CD4-positive, alpha-beta T cell (primary cell): ENCODE results near the gene NPAS3. TPM values are rescaled to one million over a fixed set of nuclear protein-coding genes. Genes with fewer than 3 reads are reported as not detected.

Experiments
- ATAC-seq: fragments of 200-7000 bp; cut with Tn5 transposase; one replicate; pipeline ENCODE4 v1.10.0; 2022; ENCODE audit warnings: mild to moderate bottlenecking; ENCODE audit not compliant: poor library complexity
- CTCF ChIA-PET: fragments of 350-600 bp; sonication (Branson Sonifier 250); formaldehyde crosslinking; loops from one replicate; lab custom pipeline; 2021; ENCODE audit warnings: antibody characterized with exemption, inconsistent platforms; lab: Charles Lee
- POLR2A ChIA-PET: fragments of 350-600 bp; sonication (Branson Sonifier 250); formaldehyde crosslinking; loops from one replicate; lab custom pipeline; 2021; ENCODE audit warnings: antibody characterized with exemption, inconsistent platforms; lab: Charles Lee
- DNase-seq, 14 experiments: peaks; one replicate each; pipeline ENCODE4 v3.0.0-alpha.2; 2013 to 2020; ENCODE audit warnings: mixed read lengths in 2 of 14
- H3K27ac ChIP-seq, 2 donors: one replicate each; pipeline versions ENCODE4 v1.5.1 to v1.7.0; 2013; ENCODE audit warnings: low read length in 2 of 2, low read depth in 1 of 2, mild to moderate bottlenecking in 1 of 2
- H3K27me3 ChIP-seq, 2 experiments: 1 replicate in 1 of 2; 2 replicates in 1 of 2; pipeline versions ENCODE4 v1.6.1 to v1.7.0; 2013; ENCODE audit warnings: low read length in 2 of 2, control low read depth in 1 of 2, mild to moderate bottlenecking in 1 of 2, moderate library complexity in 1 of 2; ENCODE audit not compliant: insufficient read depth in 2 of 2, control insufficient read depth in 1 of 2
- H3K36me3 ChIP-seq: one replicate; pipeline ENCODE4 v1.6.1; 2013; ENCODE audit warnings: low read length, control low read depth; ENCODE audit not compliant: insufficient read depth
- H3K4me1 ChIP-seq: one replicate; pipeline ENCODE4 v1.6.1; 2013; ENCODE audit warnings: low read length, control low read depth; ENCODE audit not compliant: insufficient read depth
- H3K4me3 ChIP-seq: one replicate; pipeline ENCODE4 v1.5.1; 2013; ENCODE audit warnings: mild to moderate bottlenecking, low read length, moderate library complexity
- H3K9me3 ChIP-seq, 2 experiments: 1 replicate in 1 of 2; 2 replicates in 1 of 2; pipeline versions ENCODE4 v1.6.1 to v1.7.0; 2013; ENCODE audit warnings: low read length in 2 of 2, mild to moderate bottlenecking in 2 of 2, control low read depth in 1 of 2, moderate library complexity in 1 of 2; ENCODE audit not compliant: control insufficient read depth in 1 of 2, insufficient read depth in 1 of 2
- H3K27ac Mint-ChIP-seq: one replicate; pipeline ENCODE4 v1.8.0; 2020; ENCODE audit warnings: mixed read lengths
- H3K27me3 Mint-ChIP-seq: one replicate; pipeline ENCODE4 v1.8.0; 2021; ENCODE audit warnings: mixed read lengths
- H3K36me3 Mint-ChIP-seq: one replicate; pipeline ENCODE4 v1.8.0; 2021; ENCODE audit warnings: low read depth, mixed read lengths
- H3K4me1 Mint-ChIP-seq: one replicate; pipeline ENCODE4 v1.8.0; 2021; ENCODE audit warnings: low read depth, mixed read lengths
- H3K4me3 Mint-ChIP-seq: one replicate; pipeline ENCODE4 v1.8.0; 2020; ENCODE audit warnings: mild to moderate bottlenecking, mixed read lengths
- H3K9me3 Mint-ChIP-seq: one replicate; pipeline ENCODE4 v1.8.0; 2020; ENCODE audit warnings: mixed read lengths
- CTCF ChIP-seq: fragments of 200-600 bp; IDR thresholded peaks from one replicate; pipeline ENCODE4 v1.8.0; 2022; ENCODE audit warnings: antibody characterized with exemption, mild to moderate bottlenecking
- intact Hi-C, 2 experiments: fragments of 100-400 bp; cut with DNase I in 1 of 2; cut with micrococcal nuclease in 1 of 2; formaldehyde crosslinking; loops; one replicate each; pipeline versions ENCODE4 v1.15.1 to v1.9.0; 2023 to 2025; cut with DNase I, micrococcal nuclease
- total RNA-seq, 174 experiments: library from RNA in 2 of 174; stranded (reverse) in 2 of 174; gene quantifications; one replicate each; pipeline ENCODE4 v1.2.3 and lab custom pipeline; 2021 to 2026

NPAS3 gene
- total RNA-seq, 2 experiments from 2014 or later, result not detected

DNA sequence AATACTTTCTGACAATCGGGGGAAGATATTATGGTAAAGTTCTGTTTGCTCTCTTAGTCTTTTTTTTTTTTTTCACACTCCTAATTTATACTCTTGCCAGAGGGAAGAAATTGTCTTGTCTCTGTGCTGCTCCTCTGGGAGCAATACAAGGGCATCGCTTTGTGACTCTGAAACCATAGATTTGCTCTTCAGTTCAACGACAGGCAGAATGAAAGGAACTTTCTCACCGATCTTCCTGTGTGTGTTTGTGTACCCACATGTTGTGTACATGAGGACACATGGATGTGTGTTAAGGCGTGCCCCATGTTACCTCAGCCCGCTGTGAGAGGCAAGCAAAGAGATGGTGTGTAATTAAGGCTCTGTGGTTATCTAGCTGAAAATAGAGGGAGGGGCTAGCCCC, 554.6 kb downstream of the NPAS3 start:
- Mint-ChIP-seq H3K27ac (no peak overlapping the region), H3K36me3 (no peaks in the 10 kb centered on the region), H3K4me3 (no peak overlapping the region), H3K9me3 (peaks cover 4% of the 10 kb centered on the region), H3K27me3 (no peaks in the 10 kb centered on the region), H3K4me1 (no peaks in the 10 kb centered on the region)
- POLR2A ChIA-PET, result no interaction called here
- no peak overlapping the region for H3K4me3 ChIP-seq
- peaks cover 3 to 7% of the 10 kb centered on the region in 2 experiments for H3K9me3 ChIP-seq
- intact Hi-C loops, result no loop called here
- no peak overlapping the region for H3K27ac ChIP-seq
- ATAC-seq, result no peak
- H3K27me3 ChIP-seq, result no peaks in the 10 kb centered on the region
- no peak for TF ChIP-seq CTCF
- H3K36me3 ChIP-seq, result no peaks in the 10 kb centered on the region
- CTCF ChIA-PET, result no interaction called here
- no peak for DNase-seq
- no peaks in the 10 kb centered on the region for H3K4me1 ChIP-seq

GRCh38 chr14:33493990-33494389, 555.3 kb downstream of the NPAS3 start:
- intact Hi-C loops, result no loop called here
- Histone ChIP-seq H3K36me3 (no peaks in the 10 kb centered on the region), H3K4me1 (no peaks in the 10 kb centered on the region), H3K4me3 (no peak overlapping the region), H3K27me3 (no peaks in the 10 kb centered on the region), H3K27ac (no peak overlapping the region), H3K9me3 (peaks cover 3% of the 10 kb centered on the region in 2 experiments)
- POLR2A ChIA-PET, result no interaction called here
- peaks cover 4% of the 10 kb centered on the region for H3K9me3 Mint-ChIP-seq
- no peak overlapping the region for H3K4me3 Mint-ChIP-seq
- no peak for ATAC-seq
- H3K27ac Mint-ChIP-seq, result no peak overlapping the region
- no peak for DNase-seq
- TF ChIP-seq CTCF, result no peak
- CTCF ChIA-PET, result no interaction called here
- H3K4me1 Mint-ChIP-seq, result no peaks in the 10 kb centered on the region
- H3K36me3 Mint-ChIP-seq, result no peaks in the 10 kb centered on the region
- H3K27me3 Mint-ChIP-seq, result no peaks in the 10 kb centered on the region

GRCh38 chr14:33499687-33500086, 561.0 kb downstream of the NPAS3 start:
- CTCF ChIA-PET, result no interaction called here
- Mint-ChIP-seq H3K4me3 (no peak overlapping the region), H3K9me3 (peaks cover 4% of the 10 kb centered on the region)

More at GRCh38 chr14:33499687-33500086, 561.0 kb downstream of the NPAS3 start:
- DNase-seq (no peak), ATAC-seq (no peak)
- TF ChIP-seq CTCF, result no peak
- Histone ChIP-seq H3K9me3 (peaks cover 0 to 3% of the 10 kb centered on the region in 2 experiments), H3K4me3 (no peak overlapping the region), H3K27ac (no peak overlapping the region), H3K4me1 (no peaks in the 10 kb centered on the region), H3K27me3 (no peaks in the 10 kb centered on the region), H3K36me3 (no peaks in the 10 kb centered on the region)
- no peaks in the 10 kb centered on the region for H3K27me3 Mint-ChIP-seq
- H3K27ac Mint-ChIP-seq, result no peak overlapping the region
- no peaks in the 10 kb centered on the region for H3K36me3 Mint-ChIP-seq
- intact Hi-C loops, result no loop called here
- POLR2A ChIA-PET, result no interaction called here
- H3K4me1 Mint-ChIP-seq, result no peaks in the 10 kb centered on the region
